IPS-11a (cell line): ENCODE results near the gene EIF5AL1.
"Not testable (repeated sequence)": the region's sequence is repeated elsewhere in the genome, so short reads cannot be mapped to it uniquely, and the experiment has no call there.

Experiments
- H3K4me3 ChIP-seq: one replicate; pipeline ENCODE4 v1.5.1; 2013; ENCODE audit warnings: low read depth, low read length, control low read depth

Gene EIF5AL1

DNA sequence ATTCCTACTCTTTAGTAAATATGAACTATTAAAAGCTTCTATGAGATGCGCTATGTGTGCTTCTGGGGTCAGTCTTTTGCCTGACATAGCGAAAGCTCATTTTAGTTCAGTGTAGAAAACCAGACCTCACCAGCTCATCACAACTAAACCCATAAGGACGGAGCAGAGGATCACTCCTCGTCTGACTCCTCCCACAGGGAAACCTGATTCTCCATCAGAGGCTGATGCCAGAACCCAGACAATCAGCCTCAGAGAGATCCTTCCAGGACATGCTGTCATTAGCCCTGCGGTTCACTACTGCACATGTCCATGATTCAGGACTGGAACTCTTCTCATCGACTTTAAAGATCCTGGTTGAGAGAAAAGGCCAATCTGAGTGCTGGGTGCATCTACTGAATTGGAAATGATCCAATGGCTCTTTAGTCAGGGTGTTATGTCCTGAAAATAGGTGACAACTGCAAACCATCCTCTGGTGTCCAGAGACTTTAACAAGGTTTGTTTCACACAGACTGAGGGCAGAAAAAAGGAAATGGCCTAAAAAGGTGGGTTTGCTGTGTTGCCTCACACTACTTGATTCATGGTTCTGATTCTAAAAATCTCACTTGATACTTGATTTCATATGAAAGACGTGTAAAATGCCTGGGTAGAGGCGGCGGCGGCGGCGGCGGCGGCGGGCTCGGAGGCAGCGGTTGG, at the start of gene EIF5AL1:
Gene EIF5AL1, plus strand, starts transcription at position 643 of the 693 bp plus-strand sequence. CDS start 117 bp downstream, outside the sequence.
- H3K4me3 ChIP-seq = not testable (repeated sequence)

DNA sequence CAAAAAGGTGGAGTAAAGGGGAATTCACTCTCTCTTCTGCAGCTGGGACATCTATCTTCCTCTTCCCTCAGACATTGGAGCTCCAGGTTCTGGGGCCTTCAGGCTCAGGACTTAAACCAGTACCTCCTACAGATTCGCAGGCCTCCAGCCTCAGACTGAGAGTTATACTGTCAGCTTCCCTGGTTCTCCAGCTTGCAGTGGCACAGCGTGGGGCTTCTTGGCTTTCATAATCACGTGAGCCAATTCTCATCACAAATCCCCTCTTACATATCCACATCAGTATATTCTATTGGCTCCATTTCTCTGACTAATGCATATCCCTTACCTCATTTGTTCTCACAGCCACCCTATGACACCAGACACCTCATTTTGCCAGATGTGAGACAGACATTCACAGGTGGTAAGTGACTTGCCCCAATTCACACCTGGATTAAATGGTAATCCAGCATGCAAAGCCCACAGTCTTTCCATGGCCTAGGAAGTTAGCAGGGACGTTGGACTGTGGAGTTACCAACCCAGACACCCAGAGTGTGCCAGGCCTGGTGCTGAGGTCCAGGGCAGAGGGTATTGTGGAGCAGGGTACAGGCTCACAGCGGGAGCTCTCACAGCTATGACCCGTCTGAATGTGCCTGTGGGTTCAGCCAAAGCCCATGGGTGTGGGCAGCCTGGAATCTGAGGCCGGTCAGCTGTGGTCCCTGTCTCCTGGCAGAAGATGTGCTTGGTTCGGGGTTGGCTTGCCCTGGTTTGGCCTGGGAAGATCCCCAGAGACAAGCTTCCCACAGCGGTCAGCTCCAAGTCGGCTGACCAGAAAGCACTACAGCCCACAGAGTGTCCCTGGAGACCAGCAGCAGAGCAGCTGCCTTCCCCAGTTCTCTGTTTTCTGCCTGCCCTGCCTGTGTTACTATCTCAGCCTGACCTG, 48.5 kb upstream of the EIF5AL1 start:
- no peak overlapping the region for H3K4me3 ChIP-seq

DNA sequence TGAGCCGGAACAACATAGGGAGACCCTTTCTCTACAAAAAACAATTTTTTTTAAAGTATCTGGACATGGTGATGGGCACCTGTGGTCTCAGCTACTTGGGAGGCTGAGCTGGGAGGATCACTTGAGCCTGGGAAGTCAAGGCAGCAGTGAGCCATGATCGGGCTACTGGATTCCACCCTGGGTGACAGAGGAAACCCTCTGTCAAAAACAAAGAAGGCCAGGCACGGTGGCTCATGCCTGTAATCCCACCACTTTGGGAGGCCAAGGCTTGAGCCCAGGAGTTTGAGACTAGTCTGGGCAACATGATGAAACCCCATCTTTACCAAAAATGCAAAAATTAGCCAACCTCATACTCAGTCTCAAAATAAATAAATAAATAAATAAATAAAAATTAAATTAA, 47.0 kb upstream of the EIF5AL1 start:
- H3K4me3 ChIP-seq = no peak overlapping the region

DNA sequence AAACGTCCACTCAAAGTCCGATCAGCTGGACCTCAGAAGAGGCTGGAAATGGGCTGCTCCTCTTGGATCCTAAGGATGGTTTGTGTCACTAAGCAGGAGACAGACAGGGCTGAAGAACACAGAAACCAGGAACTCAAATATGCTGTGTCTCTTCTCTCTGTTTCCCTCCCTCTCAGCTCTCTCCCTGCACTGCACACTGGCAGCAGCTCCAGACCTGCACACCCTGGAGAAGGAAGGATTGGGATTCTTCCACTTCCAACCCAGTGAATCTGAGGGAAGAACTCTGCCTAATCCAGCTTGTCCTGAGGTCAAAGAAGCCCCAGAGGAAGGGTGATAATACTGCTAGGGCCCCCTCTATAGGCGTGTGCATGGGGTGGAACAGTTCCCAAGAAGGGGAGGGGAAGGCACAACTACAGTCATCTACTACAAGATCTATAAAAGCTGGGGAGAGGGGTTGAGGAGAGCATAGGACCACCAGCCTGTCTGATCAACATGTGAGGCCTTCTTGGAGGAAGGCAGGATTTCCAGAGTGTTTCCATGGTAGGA, 44.2 kb upstream of the EIF5AL1 start:
- no peak overlapping the region for H3K4me3 ChIP-seq

DNA sequence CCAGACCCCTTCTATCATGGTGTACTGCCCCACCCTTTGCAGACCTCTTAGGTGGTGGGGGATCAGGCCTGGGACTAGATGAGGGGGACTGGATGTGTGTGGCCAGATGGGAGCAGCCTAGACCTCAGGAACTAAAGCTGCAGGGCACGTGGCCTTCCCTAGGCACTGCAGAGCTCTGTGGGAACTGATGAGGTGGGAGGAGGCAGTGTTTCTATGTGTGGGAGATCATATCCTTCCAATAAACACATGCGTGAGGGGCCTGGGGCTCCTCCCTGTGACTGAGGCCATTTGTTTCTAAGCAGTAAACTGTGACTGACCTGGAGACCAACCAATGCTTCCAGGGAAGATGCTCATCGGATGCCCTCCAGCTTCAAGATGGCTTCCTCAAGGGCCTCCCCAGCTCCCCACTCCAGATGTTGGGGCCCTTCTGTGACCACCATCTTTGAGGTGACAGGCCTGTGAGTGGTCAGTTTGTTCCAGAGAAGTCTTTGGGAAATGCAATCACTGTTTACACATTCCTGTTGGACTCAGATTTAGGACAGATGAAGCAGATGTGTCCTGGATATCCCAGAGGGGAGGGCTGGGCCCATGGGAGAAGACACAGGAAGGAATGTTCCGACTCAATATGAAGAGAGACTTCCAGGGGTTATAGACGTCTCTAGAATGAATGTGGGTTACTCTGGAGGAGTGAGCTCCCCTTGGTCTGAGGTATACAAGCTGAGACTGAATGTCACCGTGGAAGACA, 43.3 kb upstream of the EIF5AL1 start:
- H3K4me3 ChIP-seq = no peak overlapping the region

DNA sequence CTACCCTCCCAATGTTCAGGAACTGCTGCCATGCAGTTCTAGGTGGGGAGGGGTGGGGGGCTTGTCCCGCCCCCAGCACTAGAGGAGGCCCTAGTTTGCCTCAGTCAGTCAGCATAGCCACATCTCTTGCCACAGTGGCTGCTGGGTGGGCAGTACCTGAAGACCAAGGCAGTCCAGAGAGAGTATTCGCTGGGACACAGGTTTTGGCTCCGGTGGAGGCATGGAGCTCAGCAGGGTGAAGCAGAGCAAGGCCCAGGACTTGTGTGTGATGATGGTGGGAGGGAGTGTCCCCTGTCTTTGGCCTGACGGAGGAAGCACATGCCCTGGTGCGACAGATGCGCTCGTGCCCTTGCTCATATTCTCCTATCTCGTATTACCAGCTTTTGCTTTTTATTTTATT, 42.2 kb upstream of the EIF5AL1 start:
- H3K4me3 ChIP-seq = no peak overlapping the region

DNA sequence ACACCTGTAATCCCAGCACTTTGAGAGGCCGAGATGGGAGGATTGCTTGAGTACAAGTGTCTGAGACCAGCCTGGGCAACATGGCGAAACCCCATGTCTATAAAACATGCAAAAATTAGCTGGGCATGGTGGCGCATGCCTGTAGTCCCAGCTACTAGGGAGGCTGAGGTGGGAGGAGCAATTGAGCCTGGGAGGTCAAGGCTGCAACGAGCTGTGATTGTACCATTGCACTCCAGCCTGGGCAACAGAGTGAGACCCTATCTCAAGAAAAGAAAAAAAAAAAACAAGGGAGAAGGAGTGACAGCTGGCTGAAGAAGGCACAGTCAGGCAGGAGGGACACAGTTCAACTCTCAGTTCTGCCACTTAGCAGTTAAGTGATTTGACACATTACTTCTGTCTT, 40.6 kb upstream of the EIF5AL1 start:
- H3K4me3 ChIP-seq = no peak overlapping the region

DNA sequence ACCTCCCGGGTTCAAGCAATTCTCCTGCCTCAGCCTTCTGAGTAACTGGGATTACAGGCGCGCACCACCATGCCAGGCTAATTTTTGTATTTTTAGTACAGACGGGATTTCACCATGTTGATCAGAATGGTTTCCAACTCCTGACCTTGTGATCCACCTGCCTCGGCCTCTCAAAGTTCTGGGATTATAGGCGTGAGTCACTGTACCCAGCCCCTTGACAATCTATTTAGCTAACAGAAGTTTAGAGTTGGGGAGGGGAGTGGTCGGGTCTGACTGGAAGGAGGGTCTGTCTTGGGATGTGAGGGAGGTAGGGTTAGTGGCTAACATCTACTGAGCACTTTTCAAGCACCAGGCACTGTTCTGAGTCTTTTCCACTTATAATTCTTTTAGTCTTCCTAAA, 39.9 kb upstream of the EIF5AL1 start:
- no peak overlapping the region for H3K4me3 ChIP-seq

DNA sequence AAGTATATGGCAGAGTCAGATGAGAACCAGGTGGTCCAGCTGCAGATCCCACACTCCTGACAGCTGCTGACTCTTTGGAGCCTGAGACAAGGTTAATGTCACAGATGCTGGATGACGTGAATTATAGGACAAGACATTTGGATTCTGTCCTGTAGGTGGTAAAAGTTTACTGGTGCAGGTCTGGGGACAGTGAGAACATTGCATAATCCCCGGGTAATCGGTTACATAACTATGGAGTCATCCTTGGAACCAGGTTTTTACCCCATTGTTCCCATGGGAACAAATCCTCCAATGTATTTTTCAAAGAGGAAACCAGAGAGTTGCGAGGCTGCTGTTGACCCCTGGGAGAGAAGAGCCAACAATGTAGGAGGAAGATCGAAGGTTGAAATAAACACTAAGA, 39.4 kb upstream of the EIF5AL1 start:
- no peak overlapping the region for H3K4me3 ChIP-seq

DNA sequence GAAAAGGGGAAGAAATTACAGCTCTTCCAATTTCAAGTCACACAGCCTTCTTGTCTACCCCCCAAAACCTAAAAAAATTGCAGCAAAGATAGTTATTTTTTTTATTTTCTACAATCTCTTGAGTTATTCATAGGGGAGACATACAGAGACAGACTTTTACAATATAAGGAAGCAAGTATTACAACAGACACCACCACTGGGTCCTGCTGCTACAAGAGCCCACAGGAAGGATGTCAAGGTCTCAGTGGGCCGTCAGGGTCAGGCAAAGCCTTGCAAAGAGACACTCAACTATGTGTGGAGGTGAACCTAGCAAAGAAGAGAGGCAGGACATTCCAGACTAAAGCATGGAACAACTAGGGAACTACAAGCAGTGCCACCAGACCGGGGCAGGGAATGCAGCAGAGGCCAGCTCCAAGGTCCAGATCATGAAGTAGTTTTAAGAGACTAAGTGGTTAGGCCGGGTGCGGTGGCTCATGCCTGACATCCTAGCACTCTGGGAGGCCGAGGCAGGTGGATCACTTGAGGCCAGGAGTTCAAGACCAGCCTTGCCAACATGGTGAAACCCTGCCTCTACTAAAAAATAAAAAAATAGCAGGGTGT, 38.7 kb upstream of the EIF5AL1 start:
- H3K4me3 ChIP-seq = no peak overlapping the region

DNA sequence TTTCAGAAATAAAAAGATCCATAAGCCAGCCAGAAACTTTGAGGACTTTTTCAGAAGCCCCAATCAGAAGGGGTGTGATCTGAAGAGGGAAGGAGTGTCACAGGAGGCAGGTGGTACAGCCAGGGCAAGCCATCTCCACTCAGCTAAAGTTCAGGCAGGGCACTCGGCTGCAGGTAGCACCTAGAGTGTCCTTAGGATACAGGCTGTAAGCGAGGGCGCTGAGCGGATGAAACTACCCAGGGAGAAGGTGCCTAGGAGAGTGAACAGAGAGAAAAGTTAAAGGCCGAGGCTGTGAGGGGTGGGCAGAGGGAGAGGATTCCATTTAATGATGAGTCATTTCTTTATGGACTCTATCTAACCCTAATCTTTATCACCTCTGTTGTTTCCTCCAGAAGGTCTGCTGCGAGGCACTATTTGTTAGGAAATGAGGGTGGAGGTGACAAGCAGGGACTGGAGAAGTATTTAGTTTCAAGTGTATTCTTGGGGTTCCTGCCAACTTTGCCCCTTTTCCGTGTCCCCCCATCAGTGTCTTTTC, 37.1 kb upstream of the EIF5AL1 start:
- H3K4me3 ChIP-seq = no peak overlapping the region

DNA sequence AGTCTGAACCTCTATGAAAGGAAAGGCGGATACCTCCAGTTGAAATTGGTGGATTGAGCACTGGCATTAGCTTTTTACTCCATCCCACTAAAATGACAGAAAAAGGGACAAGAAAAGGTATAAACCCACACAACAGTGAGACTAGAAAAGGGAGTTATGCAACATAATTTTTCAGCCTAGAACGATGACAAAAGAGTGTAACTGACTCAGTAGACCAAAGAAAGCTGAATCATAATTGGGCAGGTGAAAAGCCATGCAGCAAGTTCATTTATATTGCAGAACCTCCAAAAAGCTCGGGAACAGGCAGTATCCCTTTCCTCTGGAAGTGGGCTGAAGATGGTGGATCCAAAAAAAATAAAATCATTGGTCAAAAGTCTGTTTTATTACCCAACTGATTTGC, 36.5 kb upstream of the EIF5AL1 start:
- H3K4me3 ChIP-seq = no peak overlapping the region

DNA sequence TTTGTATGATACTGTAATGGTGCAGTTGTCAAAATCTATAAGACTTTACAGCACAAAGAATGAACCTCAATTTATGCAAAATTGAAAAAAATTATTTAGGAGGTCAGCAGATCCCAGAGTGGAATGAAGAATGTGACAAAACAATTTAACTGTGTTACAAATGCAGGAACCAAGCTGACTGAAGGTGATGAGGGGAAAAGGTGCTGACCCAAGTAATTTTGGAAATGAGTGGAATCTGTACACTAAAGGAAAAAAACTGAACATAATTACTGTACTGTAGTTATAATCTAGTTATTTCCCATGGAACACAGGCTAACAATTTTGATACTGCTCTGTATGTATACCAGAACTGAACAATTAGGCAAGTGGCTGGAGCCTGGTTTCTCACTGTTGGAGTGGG, 35.7 kb upstream of the EIF5AL1 start:
- no peak overlapping the region for H3K4me3 ChIP-seq

DNA sequence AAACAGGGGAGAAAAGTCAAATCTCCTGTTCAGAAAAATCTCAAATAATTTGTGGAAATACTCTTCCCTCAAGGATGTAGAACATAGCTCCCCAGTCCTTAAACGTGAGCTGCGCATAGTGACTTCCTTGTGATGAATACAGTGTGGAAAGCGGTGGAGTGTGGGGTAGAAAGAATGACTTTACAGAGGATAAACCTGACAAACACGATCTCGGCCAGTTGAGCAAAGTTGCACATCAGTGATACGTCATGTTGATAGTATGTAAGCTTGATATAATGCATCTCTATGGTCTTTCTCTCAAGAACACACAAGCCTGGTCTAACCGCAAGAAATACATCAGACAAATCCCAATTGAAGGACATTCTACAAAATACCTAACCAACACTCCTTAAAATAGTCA, 34.9 kb upstream of the EIF5AL1 start:
- H3K4me3 ChIP-seq = no peak overlapping the region

DNA sequence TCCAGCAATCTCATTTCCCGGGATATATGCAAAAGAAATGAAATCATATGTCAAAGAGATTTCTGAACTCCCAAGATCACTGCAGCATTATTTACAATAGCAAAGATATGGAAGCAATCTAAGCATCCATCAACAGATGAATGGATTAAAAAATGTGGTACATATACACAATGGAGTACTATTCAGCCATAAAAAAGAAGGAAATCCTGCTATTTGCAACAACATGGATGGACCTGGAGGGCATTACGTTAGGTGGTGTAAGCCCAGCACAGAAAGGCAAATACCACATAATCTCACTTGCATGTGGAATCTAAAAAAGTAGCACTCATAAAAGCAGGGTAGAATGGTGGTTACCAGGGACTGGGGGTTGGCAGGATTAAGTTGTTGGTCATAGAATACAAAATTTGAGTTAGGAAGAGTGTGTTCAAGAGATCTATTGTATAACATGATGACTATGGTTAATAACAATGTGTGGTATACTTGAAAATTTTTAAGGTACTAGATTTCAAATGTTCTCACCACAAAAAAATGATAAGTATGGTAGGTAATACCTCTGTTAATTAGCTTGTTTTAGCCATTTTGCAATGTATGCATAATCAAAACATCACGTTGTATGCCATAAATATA, 32.9 kb upstream of the EIF5AL1 start:
- H3K4me3 ChIP-seq = no peak overlapping the region

DNA sequence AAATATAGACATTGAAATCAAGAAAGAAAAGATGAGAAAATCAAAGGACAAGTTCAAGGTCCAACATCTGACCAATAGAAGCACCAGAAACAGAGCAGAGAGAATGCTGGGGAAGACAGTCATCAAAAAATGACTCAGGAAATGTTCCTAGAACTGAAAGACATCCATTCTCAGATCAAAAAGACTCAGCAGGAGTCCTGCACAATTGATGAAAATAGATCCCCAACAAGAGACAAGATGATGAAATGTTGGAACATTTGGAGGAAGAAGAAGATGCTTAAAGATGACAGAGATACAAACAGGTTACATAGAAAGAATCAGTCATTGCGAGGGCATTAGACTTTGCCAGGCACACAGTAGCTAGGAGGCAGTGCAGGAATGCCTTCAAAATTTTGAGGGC, 30.0 kb upstream of the EIF5AL1 start:
- no peak overlapping the region for H3K4me3 ChIP-seq

DNA sequence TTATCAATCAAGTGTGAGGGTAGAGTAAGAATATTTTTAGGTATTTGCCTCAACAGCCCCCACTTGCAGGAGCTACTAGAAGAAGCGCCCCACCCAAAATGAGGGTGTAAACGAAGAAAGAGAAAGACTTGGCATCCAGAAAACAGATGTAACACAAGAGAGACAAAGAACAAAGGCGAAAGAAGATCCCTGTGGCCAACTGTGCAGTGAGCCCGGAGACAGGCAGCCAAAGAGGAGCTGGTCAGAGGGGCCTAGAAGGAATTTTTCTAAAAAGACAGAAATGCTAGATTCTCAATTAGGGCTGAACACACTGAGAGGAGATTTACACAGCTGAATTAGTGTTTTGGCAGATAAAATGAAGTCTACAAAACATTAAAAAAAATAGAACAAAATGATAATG, 29.6 kb upstream of the EIF5AL1 start:
- no peak overlapping the region for H3K4me3 ChIP-seq

DNA sequence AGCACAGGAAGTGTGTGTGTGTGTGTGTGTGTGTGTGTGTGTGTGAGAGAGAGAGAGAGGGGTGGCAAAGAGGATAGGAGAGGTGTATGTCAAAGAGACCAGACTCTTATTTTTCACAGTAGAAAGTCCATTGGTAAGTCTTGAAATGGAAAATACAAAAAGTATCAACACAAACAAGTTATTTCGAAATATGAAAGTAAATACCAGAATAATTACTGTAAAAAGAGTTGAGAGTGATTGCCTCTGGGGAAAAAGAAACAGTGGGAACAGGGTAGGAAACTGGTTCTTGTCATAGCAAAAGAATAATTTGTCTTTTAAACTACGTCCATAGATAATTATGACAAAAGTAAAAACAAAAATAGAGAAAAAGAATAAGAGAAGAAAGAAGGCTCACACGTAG, 29.0 kb upstream of the EIF5AL1 start:
- no peak overlapping the region for H3K4me3 ChIP-seq

DNA sequence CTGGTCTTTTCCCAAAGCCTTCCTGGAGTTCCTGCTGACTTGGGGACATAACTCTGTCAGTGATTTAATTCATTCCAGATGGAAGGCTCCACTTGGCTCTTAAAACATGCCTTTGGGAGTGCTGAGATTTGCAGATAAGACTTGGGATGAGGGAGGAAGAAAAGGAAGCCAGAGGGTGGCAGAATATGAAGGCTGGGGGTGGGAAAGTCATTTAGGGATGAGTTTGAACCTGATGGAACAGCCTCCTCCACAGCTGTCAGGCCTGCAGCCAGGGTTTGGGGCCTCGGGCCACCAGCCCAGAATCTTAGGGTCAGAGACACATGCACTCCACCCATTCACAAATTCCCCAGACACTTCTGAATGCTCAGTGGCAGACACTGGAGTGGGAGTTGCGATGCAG, 28.4 kb upstream of the EIF5AL1 start:
- H3K4me3 ChIP-seq = no peak overlapping the region

DNA sequence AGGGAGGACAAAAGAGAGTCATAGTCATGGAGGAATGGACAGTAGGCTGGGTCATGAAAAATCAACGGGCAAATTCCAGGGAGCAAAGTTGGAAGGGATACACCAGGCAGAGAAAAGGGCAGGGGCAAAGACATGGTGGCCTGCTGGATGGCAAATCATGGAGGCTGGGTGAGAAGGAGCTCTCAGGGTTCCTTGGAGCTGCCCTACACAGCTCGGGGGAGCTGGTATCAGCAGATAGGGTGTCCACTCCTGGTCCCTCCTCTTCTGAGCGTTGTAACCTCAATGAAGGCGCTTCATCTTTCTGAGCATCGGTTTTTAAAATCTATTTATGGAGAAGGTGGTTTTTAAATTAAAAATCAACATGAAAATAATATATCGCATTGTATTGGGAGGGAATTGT, 27.9 kb upstream of the EIF5AL1 start:
- H3K4me3 ChIP-seq = no peak overlapping the region
